T-helper 2 cell treated with Interferon-gamma antibody and Interleukin-4, amounts not matched to agents 5 μg/mL and 100 μg/mL, for 36 hours (primary cell): ENCODE measurements around the gene IFITM10.

ENCODE experiments used
- DNase-seq: peaks from one replicate; pipeline ENCODE4 v3.0.0; 2021; ENCODE audit warnings: low spot score
- H3K27ac Mint-ChIP-seq: one replicate; pipeline ENCODE4 v1.8.0; 2021; ENCODE audit warnings: mild to moderate bottlenecking, mixed read lengths
- H3K27me3 Mint-ChIP-seq: one replicate; pipeline ENCODE4 v1.8.0; 2021; ENCODE audit warnings: low read depth, mixed read lengths
- H3K36me3 Mint-ChIP-seq: one replicate; pipeline ENCODE4 v1.8.0; 2021; ENCODE audit warnings: low read depth, mixed read lengths
- H3K4me1 Mint-ChIP-seq: one replicate; pipeline ENCODE4 v1.8.0; 2021; ENCODE audit warnings: low read depth, mixed read lengths
- H3K4me3 Mint-ChIP-seq: one replicate; pipeline ENCODE4 v1.8.0; 2022; ENCODE audit warnings: mild to moderate bottlenecking, moderate library complexity, mixed read lengths
- H3K9me3 Mint-ChIP-seq: one replicate; pipeline ENCODE4 v1.8.0; 2021; ENCODE audit warnings: mixed read lengths

Gene IFITM10

DNA sequence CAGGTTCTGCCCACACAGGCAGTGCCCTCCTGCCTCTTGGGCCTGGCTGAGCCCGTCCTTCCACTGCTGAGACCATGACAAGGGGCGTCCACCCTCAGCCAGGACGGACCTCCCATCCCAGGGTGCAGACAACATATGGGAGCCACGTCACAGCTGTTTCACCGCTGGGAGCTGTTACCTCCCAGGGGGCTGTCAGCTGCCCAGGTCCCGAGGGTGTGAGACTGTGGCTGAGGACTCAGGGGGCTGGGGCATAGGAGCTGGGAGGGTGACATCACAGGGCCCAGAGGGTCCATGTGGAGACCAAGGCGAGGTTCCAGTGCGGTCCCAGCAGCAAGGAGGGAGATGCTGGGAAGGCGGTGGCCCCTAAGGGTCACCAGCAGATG is 31.2 kb upstream of the IFITM10 start:
- Mint-ChIP-seq H3K27ac (no peak overlapping the region), H3K27me3 (no peaks in the 10 kb centered on the region), H3K36me3 (no peaks in the 10 kb centered on the region), H3K9me3 (no peaks in the 10 kb centered on the region), H3K4me3 (no peak overlapping the region), H3K4me1 (no peaks in the 10 kb centered on the region)
- DNase-seq: no peak

DNA sequence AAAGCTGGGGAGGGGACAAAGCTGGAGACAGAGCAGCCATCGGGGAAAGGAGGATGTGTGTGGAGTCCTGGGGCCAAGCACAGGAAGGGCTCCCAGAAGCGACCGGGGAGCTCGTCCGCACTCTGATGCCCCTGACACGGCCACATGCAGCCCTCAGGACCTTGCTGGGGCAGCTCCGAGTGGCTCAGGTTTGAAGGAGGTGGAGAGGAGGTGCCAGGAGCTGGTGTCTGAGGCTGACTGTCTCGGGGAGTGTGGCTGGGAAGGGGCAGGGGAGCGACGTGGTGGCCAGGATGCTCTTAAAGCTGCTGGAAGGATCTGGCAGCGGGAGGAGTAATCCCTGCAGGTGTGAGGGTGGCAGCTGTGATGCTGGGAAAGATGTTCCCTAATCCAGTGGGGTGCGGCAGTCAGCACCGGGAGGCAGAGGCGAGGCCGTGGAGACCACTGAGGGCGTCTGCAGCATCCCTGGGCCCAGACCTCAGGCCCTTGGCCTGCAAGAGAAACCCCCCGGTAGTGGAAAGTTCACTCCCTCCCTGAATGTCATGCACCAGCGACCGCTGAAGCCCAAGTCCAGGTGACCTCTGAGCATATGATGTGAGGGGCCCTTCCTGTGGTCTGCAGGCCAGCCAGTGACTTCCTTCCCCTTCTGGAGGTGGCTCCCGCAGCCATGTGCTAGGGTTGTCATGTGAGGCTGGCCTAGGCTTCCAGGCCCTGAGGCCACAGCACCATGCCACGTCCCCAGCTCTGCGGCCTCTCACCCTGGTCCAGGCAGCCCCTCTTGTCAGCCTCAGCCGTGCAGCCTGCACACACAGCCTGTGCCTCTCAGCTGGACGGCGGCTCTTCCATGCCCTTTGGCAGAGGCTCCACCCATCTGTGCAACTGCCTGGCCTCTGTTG is 30.6 kb upstream of the IFITM10 start:
- Mint-ChIP-seq H3K9me3 (no peaks in the 10 kb centered on the region), H3K4me3 (no peak overlapping the region), H3K4me1 (no peaks in the 10 kb centered on the region), H3K36me3 (no peaks in the 10 kb centered on the region), H3K27me3 (no peaks in the 10 kb centered on the region), H3K27ac (no peak overlapping the region)
- no peak for DNase-seq

DNA sequence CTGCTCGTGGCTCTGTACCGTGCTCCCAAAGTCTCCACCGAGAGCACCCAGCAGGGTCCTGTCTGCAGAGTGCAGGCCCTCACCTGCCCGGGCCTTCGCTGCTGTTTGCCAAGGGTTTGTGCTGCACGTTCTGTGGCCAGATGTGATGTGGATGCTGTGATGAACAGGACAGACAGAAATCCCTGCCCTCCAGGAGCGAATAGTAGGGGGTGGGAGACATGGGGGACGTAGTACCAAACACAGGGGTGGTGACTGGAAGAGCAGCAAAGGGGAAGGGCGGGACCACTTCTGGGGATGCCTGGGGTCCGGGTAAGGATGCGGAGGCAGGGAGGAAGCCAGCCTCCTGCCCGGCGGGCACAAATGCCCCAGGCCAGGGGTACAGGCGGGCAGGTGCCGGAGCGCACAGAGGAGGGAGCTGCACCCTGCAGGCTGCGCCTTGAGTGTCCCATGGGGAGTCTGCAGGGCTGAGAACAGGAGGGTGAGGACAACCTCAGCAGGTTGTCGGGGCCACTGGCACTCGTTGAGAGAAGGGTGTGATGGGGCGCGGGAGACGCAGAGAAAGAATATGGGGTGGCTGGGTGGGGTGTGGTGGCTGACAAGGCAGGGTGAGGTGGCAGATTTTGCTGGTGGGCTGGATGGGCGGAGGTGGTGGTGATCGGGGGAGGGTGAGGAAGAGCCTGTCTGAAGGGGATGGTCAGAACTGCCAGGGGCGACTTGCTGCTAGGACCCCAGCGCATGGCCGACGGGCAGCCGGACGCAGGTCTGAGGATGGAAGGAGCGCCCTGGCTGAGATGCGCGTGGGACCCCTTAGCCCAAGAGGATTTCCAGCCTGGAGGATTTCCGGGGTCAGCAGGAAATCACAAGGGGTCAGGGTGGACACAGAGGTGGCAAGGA is 29.7 kb upstream of the IFITM10 start:
- no peak for DNase-seq
- Mint-ChIP-seq H3K27ac (no peak overlapping the region), H3K27me3 (no peaks in the 10 kb centered on the region), H3K9me3 (no peaks in the 10 kb centered on the region), H3K4me3 (no peak overlapping the region), H3K4me1 (no peaks in the 10 kb centered on the region), H3K36me3 (no peaks in the 10 kb centered on the region)

DNA sequence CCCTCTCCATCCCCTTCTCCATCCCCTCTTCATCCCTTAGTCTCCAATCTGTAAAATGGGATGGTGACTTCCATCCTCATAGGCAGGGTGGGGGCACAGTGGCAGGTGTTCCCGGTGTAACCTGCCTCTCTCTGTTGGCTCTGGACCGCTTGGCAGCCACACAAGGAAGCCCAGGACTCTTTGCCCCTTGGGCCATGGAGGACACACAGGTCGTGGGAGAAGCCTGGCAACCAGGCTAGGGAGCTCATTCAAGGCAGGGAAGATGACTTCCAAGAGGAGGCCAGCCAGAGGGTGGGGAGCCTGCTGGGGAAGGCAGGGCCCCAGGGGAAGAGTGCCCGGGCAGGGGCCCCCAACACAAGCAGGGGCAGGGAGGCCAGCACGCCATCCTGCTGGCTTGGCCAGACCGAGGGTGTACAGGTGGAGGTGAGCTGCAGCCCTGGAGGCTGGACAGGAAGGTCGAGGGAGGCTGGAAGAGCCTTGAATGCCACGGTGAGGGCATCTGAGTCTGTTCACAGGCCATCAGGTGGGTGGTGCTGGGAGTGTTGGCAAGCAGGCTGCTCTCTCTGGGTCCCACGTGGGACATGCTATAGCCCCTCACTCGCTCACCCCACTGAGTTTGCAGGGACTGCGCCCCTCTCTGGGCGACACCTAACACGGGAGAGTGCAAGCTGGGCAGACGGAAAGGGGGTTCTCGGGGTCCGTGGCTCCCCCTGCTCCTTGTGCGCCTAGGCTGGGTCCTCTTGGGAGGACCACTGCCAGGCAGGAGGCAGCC is 28.8 kb upstream of the IFITM10 start:
- no peaks in the 10 kb centered on the region for H3K4me1 Mint-ChIP-seq
- no peaks in the 10 kb centered on the region for H3K36me3 Mint-ChIP-seq
- H3K27me3 Mint-ChIP-seq: no peaks in the 10 kb centered on the region
- no peaks in the 10 kb centered on the region for H3K9me3 Mint-ChIP-seq
- no peak overlapping the region for H3K4me3 Mint-ChIP-seq
- no peak overlapping the region for H3K27ac Mint-ChIP-seq
- no peak for DNase-seq

DNA sequence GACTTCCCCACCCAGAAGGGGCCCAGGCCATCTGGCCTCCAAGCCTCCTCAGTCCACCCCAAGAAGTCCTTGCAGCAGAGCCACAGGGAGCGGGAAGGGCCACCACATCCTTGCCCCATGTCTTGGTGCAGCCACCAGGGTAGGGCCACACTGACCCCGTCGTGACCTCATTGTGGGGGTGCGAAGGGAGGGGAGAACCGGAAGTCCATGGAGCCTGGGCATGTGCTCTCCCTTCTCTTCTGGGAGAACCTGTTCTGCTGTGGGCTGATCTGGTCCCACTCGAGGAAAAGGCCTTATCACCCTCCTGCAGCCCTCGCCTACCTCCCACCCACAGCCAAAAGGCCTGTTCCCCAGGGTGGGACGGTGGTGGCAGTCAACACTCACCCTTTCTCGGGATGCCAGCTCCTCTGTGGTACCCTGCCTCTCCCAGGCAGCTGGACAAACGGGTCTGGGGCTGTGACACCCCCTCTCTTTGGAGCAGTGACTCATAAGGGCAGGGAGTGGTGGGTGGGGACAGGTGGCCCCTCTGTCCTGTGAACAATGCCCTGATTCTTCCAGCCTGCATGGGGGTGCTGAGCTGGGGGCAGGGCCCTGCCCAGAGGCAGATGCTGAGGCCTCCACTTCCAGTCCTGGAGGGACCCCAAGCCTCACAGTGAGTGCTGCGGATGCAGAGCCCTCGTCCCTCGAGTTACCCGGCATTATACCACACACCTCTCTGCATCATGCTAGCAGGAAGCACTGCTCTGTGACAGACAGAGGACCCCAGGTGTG is 27.9 kb upstream of the IFITM10 start:
- Mint-ChIP-seq H3K4me1 (peaks cover 3% of the 10 kb centered on the region), H3K4me3 (no peak overlapping the region), H3K36me3 (no peaks in the 10 kb centered on the region), H3K9me3 (no peaks in the 10 kb centered on the region), H3K27me3 (no peaks in the 10 kb centered on the region), H3K27ac (no peak overlapping the region)
- DNase-seq: no peak

DNA sequence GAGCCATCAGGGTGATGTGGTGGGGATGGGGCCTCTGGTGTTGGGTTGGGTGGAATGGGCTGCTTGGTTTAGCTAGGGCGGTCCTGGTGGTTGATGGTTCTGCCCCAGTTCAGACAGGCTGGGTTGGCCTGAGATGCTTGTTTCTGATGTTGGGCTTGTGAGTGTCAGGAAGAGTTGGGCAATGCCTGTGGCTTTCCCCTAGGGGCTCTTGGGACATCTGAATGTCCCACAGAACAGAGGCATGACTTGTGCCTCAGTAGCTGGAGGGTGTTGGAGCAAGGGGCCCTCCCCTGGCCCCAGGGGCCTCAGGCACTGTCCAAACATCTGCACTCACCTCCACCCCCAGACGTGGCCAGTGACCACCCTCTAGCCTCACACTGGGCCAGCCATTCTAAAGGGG is 27.3 kb upstream of the IFITM10 start:
- H3K27me3 Mint-ChIP-seq: no peaks in the 10 kb centered on the region
- DNase-seq: no peak
- no peaks in the 10 kb centered on the region for H3K36me3 Mint-ChIP-seq
- H3K27ac Mint-ChIP-seq: no peak overlapping the region
- no peak overlapping the region for H3K4me3 Mint-ChIP-seq
- peaks cover 5% of the 10 kb centered on the region for H3K4me1 Mint-ChIP-seq
- no peaks in the 10 kb centered on the region for H3K9me3 Mint-ChIP-seq

DNA sequence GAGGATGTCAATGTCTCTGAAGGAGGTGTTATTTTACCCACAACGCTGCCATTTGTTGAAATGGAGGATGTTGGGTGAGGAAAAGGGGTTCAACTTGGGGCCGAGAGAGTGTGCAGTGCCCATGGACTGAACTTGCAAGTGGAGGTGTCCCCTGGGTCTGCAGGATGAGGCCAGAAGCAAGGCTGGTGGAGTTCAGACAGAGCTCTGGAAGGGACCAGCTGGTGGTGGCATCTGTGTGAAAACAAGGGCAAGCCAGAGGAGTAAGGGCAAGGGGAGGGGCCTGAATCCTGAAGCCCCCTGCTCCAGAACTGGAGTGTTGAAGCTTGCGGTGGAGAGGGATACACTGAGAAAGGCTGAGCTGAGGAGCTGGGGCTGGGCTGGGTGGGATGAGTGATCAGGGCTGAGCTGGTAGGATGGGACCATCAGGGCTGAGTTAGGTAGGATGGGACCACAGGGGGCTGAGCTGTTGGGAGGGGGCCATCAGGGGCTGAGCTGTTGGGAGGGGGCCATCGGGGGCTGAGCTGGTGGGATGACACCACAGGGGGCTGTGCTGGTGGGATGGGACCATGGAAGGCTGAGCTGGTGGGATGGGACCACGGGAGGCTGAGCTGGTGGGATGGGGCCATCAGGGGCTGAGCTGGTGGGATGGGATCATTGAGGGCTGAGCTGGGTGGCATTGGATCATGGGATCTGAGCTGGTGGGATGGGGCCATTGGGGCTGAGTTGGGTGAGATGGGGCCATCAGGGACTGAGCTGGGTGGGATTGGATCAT is 26.7 kb upstream of the IFITM10 start:
- Mint-ChIP-seq H3K4me3 (no peak overlapping the region), H3K27ac (no peak overlapping the region), H3K4me1 (peaks cover 10% of the 10 kb centered on the region), H3K36me3 (no peaks in the 10 kb centered on the region), H3K9me3 (no peaks in the 10 kb centered on the region), H3K27me3 (no peaks in the 10 kb centered on the region)
- DNase-seq: no peak

DNA sequence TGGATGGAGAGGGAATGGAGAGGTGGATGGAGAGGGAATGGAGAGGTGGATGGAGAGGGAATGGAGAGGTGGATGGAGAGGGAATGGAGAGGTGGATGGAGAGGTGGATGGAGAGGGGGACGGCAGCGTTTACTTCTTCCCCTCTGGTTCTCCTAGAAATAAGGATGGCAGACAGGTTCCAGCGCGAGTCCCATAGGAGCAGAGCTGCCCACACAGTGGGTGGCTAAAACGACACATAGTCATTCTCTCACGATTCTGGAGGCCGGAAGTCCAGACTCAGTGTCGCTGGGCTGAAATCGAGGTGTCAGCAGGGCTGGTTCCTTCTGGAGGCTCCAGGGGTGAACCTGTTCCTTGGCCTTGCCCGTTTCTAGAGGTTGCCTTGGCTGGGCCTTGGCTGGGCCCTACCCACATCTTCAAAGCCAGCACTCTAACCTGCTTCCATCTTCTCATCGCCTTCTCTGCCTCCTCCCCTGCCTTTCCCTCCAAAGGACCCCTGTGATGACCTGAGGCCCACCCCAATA is 26.0 kb upstream of the IFITM10 start:
- DNase-seq: no peak
- Mint-ChIP-seq H3K36me3 (no peaks in the 10 kb centered on the region), H3K27ac (no peak overlapping the region), H3K4me3 (no peak overlapping the region), H3K9me3 (no peaks in the 10 kb centered on the region), H3K4me1 (peaks cover 16% of the 10 kb centered on the region), H3K27me3 (no peaks in the 10 kb centered on the region)

DNA sequence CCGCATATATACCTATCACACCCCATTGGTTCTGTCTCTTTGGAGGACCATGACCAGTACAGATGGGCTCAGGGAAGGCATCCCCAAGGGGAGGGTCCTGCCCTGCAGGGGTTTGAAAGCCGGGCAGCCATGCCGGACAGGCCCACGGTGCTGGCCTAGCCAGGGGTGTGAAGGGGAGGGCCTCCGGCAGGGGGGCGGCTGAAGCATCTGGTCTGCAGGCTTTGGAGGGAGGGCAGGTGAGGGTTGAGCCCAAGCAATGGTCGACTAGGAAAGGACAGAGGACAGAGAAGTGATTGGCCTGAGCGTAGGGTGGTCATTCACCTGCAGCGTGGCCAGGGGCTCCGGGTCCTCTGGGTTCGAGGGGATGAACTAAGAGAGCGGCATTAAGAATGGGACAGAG is 24.5 kb upstream of the IFITM10 start:
- H3K27ac Mint-ChIP-seq: no peak overlapping the region

DNA sequence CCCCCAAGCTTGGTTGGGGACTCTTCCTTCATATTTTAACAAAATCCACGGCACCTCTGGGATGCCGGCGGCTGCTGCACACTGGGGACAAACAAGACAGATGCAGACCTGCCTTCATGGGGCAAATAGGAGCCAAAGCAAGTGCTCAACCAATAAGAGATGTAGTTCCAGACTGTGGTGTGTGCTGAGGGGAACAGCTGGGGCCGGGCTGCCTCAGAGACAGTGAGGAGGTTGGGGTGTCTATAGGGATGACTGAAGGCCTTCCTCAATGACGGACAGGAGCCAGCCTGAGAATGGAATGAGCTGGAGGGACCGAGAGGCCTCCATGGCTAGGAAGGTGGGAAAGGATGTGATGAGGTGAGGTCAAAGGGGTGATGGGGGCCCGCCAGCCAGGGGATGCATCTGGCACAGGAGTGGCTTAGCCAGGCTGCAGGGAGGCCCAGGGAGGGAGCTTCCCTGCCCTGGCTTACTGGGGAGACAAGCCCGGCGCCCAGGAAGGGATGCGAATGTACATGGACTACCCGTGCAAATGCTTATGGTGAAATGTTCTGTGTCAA is 23.7 kb upstream of the IFITM10 start:
- no peak overlapping the region for H3K4me3 Mint-ChIP-seq

More for the DNA sequence above, 24.5 kb upstream of the IFITM10 start:
- Mint-ChIP-seq H3K27me3 (no peaks in the 10 kb centered on the region), H3K4me1 (peaks cover 18% of the 10 kb centered on the region), H3K36me3 (no peaks in the 10 kb centered on the region), H3K9me3 (no peaks in the 10 kb centered on the region), H3K4me3 (no peak overlapping the region)
- DNase-seq: no peak

DNA sequence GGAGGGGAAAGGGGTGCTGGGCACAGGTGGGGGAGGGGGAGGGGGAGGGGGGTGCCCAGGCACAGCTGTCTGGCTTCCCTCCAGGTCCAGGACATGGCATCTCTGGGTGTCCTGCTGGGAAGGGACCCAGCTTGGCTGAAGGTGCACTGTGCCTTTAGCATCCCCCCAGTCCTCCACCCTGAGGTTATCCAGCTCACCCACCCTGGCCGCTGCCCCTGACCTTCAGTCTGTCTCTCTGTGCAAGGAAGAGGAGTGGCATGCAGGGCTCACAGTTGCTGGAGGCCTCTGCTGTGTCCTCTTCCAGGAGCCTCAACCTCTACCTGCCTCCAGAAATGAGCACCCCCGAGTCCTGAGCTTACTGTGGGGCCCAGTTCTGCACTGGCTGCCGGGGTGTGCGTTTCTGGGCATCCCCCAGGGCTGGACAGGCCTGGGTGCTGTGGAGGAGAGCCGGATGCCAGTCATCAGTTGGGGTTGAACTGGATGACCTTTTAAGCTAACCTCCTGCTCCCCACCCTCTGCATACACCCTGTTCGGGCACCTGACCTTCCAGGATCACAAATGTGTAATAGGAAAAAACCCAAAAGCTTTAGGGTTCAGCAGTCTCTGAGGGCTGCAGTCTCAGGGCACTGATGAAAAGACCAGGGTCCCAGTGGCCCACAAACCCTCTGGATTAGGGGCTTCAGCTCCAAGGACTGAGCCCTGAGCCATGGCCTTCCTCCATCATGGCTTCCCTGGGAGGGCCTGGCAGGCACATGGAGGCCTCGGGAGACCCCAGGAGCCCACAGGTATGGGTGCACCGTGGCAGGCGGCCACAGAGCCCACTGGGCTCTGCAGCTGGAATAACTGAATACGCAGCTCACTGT is 23.0 kb upstream of the IFITM10 start:
- Mint-ChIP-seq H3K4me1 (peaks cover 23% of the 10 kb centered on the region), H3K27me3 (no peaks in the 10 kb centered on the region), H3K36me3 (no peaks in the 10 kb centered on the region), H3K9me3 (no peaks in the 10 kb centered on the region), H3K4me3 (no peak overlapping the region), H3K27ac (peak overlapping the region; percentile 65)
- DNase-seq: no peak

More for the DNA sequence above, 23.7 kb upstream of the IFITM10 start:
- H3K27me3 Mint-ChIP-seq: no peaks in the 10 kb centered on the region
- H3K36me3 Mint-ChIP-seq: no peaks in the 10 kb centered on the region
- H3K4me1 Mint-ChIP-seq: peaks cover 20% of the 10 kb centered on the region
- H3K27ac Mint-ChIP-seq: peak overlapping the region; percentile 8
- no peaks in the 10 kb centered on the region for H3K9me3 Mint-ChIP-seq
- DNase-seq: no peak
